Stimulated activated naive CD8-positive, alpha-beta T cell treated with anti-CD3 and anti-CD28 coated beads, Interleukin-15, Interleukin-2, amounts not matched to agents 100 ng/mL and 50 ng/mL, for 24 hours (primary cell): ENCODE results near the gene FKBP1B.
"Not testable (repeated sequence)": the region's sequence is repeated elsewhere in the genome, so short reads cannot be mapped to it uniquely, and the experiment has no call there.

Source experiments
- H3K27ac Mint-ChIP-seq: one replicate; pipeline ENCODE4 v1.8.0; 2021; ENCODE audit warnings: mild to moderate bottlenecking, mixed read lengths
- H3K27me3 Mint-ChIP-seq: one replicate; pipeline ENCODE4 v1.8.0; 2021; ENCODE audit warnings: mixed read lengths
- H3K36me3 Mint-ChIP-seq: one replicate; pipeline ENCODE4 v1.8.0; 2021; ENCODE audit warnings: low read depth, mixed read lengths
- H3K4me1 Mint-ChIP-seq: one replicate; pipeline ENCODE4 v1.8.0; 2021; ENCODE audit warnings: low read depth, mixed read lengths
- H3K4me3 Mint-ChIP-seq: one replicate; pipeline ENCODE4 v1.8.0; 2021; ENCODE audit warnings: mild to moderate bottlenecking, mixed read lengths
- H3K9me3 Mint-ChIP-seq: one replicate; pipeline ENCODE4 v1.8.0; 2021; ENCODE audit warnings: mixed read lengths

Gene FKBP1B

DNA sequence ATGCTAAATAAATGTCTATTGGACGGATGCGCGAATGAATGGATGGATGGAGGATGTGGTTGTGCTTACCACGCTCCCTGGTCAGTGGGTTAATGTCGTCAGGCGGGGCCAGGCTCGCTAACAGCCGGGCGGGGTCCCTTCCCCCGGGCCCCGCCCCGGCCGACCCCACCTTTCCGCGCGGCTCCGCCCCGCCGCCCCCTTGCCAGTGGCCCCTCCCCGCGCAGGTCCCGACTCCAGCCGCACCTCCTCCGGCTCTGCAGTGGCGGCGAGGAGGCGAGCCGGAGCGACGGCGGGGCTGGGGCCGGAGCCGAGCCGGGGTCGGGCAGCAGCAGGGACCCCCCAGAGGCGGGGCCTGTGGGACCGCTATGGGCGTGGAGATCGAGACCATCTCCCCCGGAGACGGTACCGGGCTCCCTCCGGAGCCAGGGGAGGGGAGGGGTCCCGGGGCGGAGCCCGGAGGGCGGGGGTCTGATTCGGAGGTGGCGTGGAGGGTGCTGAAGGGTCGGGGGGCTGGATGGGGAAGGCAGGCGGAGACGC lies at the start of gene FKBP1B:
Gene FKBP1B (plus strand): TSS at position 257 of the 537 bp plus-strand sequence. CDS start 109 bp downstream, at position 366.
- no peak within 1 kb of the TSS for H3K4me3 Mint-ChIP-seq
- H3K27me3 Mint-ChIP-seq: peaks cover 3% of the 10 kb centered on the region
- H3K27ac Mint-ChIP-seq: no peak within 1 kb of the TSS

DNA sequence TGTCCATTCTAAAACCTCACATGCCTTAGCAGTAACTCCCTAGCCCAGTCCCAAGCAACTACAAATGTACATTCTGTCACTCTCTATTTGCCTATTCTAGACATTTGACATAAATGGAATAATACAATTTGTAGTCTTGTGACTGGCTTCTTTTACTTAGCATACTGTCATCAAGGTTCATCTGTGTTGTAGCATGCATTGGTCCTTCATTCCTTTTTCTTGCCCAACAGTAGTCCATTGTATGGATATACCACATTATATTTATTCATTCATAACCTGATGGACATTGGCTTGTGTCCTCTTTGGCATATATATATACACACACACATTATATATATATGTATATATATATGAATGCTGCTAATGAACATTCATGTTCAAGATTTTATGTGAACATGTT lies 41.8 kb upstream of the FKBP1B start:
- H3K4me3 Mint-ChIP-seq: no peak overlapping the region
- H3K27me3 Mint-ChIP-seq: peaks cover 32% of the 10 kb centered on the region
- H3K36me3 Mint-ChIP-seq: no peaks in the 10 kb centered on the region
- no peak overlapping the region for H3K27ac Mint-ChIP-seq
- peaks cover 8% of the 10 kb centered on the region for H3K4me1 Mint-ChIP-seq
- H3K9me3 Mint-ChIP-seq: no peaks in the 10 kb centered on the region

More for the DNA sequence above, at the start of gene FKBP1B:
- Mint-ChIP-seq H3K36me3 (no peaks in the 10 kb centered on the region), H3K9me3 (no peaks in the 10 kb centered on the region), H3K4me1 (peaks cover 25% of the 10 kb centered on the region)

DNA sequence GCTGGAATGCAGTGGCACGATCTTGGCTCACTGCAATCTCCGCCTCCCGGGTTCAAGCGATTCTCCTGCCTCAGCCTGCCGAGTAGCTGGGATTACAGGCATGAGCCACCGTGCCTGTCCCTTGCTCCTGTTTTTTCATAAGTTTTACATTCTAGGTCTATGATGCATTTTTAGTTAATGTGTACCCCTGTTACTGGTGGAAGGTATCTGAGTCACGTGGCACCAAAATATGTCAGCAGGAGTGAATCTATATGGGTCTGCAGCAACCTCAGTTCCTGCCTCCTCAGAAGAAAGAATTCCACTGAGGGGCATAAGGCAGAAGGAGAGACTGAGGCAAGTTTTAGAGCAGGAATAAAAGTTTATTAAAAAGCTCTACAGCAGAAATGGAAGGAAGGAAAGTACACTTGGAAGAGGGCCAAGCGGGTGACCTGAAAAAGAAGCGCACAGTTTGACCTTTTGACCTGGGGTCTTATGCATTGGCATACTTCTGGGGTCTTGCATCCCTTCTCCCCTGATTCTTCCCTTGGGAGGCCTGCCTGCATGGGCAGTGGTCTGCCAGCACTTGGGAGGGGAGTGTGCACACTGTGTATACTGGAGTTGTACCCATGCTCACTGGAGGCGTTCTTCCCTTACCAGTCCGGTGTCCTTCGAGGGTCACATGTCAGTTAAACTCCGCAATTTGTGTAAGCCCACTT lies 40.7 kb upstream of the FKBP1B start:
- Mint-ChIP-seq H3K27me3 (peaks cover 40% of the 10 kb centered on the region), H3K4me1 (peaks cover 8% of the 10 kb centered on the region), H3K9me3 (no peaks in the 10 kb centered on the region)

DNA sequence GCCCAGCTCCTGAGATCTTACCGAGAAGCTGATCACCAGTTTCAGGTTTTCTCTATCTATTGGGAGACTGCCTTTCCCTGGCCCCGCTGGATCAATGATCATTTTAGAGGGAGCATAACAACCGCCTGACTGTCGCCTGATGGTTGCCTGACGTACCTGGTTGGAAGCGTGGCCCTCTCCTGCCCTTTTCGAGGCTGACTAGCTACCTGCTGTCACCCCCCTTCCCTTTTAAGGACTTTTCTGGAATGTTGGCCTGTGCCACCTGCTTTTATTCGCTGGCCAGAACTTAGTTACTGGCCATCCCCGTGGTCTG lies 40.2 kb upstream of the FKBP1B start:
- Mint-ChIP-seq H3K27ac (no peak overlapping the region), H3K27me3 (peaks cover 40% of the 10 kb centered on the region), H3K4me3 (no peak overlapping the region), H3K36me3 (no peaks in the 10 kb centered on the region), H3K4me1 (peaks cover 8% of the 10 kb centered on the region), H3K9me3 (no peaks in the 10 kb centered on the region)

More for the DNA sequence above, 40.7 kb upstream of the FKBP1B start:
- Mint-ChIP-seq H3K4me3 (no peak overlapping the region), H3K36me3 (no peaks in the 10 kb centered on the region), H3K27ac (no peak overlapping the region)

DNA sequence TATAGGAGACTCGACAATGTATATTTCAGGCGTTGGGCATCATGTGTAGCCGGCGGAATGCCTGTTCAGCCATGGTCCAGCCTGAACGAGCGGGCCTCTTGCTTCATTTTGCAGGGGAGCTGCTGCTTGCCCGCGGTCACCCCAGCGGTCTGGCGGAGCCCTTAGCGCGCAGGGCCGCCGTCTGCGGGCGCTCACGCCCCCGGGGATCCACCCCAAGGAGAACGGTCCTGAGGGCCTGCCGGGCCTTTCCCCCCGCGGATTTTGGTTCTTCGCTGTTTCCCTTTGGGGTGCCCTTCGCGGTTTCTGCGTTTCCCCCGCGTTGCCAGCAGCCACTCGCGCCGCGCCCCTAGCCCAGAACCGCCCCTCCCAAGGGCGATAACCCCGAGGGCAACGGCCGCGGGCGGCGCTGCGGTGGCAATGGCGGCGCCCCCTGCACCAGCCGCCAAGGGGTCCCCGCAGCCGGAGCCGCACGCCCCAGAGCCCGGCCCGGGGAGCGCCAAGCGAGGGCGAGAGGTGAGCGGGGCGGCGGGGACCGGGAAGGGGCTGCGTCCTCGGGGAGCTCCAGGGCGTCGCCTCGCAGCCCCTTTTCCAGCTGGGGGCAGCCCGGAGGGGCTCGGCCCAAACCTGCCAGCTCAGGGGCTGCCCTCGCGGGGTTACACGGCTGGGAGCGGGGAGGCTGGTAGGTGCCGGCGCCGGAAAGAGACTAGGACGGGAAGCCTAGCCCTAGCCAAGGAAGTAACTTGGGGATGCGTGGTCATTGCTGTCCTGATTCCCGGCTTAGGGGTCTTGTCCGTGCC lies 39.7 kb upstream of the FKBP1B start, which contains the start of gene MFSD2B:
Gene MFSD2B (plus strand): TSS at position 406 of the 797 bp plus-strand sequence. CDS start 12 bp downstream, at position 418.
- H3K27ac Mint-ChIP-seq: no peak within 1 kb of the TSS
- no peaks in the 10 kb centered on the region for H3K9me3 Mint-ChIP-seq
- H3K27me3 Mint-ChIP-seq: peaks cover 40% of the 10 kb centered on the region
- H3K4me1 Mint-ChIP-seq: peaks cover 8% of the 10 kb centered on the region
- no peak within 1 kb of the TSS for H3K4me3 Mint-ChIP-seq
- H3K36me3 Mint-ChIP-seq: no peaks in the 10 kb centered on the region

DNA sequence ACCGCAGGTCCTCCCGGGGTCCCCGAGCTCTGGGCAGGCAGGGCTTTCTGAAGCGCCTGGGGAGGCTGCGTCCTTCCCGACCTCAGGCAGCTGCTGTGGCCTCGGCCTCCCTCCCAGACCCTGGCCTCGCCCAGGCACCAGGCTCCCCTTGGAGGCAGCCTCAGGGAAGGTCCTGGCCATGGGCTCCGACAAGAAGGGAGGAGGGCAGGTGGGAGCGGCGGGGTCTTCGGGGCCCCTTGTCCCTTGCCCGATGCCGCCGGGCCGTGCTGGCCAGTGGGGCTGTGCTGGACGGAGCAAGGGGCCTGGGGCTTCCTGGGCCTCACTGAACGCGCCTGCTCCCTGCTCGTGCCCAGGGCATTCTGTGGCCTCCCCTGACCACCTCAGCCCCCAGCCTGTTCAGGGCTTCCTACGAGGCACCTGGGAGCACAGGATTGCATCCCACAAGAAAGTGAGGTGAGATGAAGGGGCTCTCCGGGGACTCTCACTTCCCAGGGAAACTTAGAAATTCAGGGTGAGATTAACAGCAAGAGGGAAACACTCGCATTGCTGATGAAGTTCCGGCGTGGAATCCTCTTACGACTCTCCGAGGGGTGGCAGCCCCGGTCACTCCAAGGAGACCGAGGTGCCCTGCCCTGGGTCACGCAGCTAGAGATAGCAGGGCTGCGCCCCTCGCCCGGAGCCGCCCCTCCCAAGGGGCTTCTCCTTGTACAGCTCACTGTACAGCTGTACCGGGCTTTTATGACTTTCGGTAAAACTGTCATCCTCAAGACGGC lies 38.9 kb upstream of the FKBP1B start:
- Mint-ChIP-seq H3K27ac (no peak overlapping the region), H3K9me3 (no peaks in the 10 kb centered on the region), H3K4me1 (peaks cover 8% of the 10 kb centered on the region), H3K36me3 (no peaks in the 10 kb centered on the region), H3K27me3 (peaks cover 40% of the 10 kb centered on the region), H3K4me3 (no peak overlapping the region)

DNA sequence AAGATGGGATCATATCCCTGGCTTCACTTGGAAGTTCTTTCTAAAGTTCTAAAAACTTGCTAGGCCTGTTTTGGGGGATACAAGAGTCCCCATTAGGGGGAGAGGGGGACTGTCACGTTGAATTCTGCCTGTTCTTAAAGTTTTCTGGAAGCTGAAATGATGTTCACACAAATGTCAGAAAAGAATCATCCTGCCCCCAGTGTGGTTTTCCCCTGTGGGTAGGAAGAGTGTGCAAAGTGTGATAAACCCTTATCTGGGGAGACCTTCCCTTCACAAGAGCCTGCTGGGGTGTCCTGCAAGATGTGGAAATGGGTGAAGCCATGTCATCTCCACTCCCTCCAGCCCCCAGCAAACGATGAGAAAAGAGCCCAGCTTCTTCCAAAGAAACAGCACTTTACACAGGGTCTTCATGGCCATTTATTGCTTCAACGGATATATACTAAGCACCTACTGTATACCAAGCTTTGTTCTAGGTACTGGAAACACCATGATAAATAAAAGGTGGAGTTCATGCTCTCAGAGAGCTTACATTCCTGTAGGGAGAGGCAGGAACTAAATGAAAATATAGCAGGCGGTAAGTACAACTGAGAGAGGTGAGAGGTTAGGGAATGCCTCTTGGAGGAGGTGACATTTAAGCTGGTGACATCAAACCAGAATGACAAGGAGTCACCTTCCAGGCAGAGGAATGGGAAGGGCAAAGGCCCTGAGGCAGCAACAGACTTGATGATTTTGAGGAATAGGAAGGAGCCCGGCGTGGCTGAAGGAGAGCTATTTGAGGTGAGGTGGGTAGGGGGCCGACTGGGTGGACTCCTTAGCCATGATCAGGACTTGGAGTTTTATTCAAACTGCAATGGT lies 38.1 kb upstream of the FKBP1B start:
- Mint-ChIP-seq H3K27me3 (peaks cover 40% of the 10 kb centered on the region), H3K36me3 (no peaks in the 10 kb centered on the region), H3K27ac (no peak overlapping the region), H3K9me3 (no peaks in the 10 kb centered on the region), H3K4me3 (no peak overlapping the region), H3K4me1 (peaks cover 8% of the 10 kb centered on the region)

DNA sequence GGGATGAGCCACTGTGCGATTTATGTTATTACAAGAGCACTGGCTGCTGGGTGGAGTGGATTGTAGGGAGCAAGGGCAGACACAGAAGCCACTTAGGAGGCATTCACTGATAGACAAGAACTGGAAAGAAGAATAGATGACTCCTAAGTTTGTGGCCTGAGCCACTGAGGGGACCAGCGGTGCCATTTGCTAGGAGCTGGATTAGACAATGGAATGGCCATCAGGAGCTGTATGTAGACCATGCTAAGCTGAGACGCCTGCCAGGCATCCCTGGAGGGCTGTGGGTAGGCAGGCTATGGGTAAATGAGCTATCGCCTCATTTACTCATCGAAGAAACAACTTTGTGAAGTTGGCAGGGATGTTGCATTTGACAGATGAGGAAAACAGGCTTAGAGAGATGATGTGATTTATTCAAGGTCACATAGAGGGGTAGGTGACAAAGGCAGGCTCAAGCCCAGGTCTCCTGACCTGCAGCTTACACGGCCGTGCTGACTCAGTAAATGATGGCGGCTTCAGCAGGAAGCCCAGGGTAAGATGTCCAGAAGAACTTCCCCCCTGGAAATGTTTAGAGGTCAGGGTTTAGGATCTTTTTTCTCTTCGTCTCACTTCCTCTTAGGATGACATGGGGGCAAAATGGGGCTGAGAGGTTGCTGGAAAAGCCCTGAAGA lies 36.9 kb upstream of the FKBP1B start:
- Mint-ChIP-seq H3K4me1 (peaks cover 8% of the 10 kb centered on the region), H3K36me3 (no peaks in the 10 kb centered on the region), H3K4me3 (no peak overlapping the region), H3K27ac (no peak overlapping the region), H3K27me3 (peaks cover 40% of the 10 kb centered on the region), H3K9me3 (no peaks in the 10 kb centered on the region)

DNA sequence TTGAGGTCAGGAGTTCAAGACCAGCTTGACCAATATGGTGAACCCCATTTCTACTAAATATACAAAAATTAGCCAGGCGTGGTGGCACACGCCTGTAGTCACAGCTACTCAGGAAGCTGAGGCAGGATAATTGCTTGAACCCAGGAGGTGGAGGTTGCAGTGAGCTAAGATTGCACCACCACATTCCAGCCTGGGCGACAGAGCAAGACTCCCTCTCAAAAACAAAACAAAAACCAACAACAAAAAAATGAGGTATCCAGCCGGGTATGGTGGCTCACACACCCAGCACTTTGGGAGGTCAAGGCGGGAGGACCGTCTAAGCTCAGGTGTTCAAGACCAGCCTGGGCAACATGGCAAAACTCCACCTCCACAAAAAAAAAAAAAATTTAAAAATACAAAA lies 34.6 kb upstream of the FKBP1B start:
- H3K9me3 Mint-ChIP-seq, H3K27ac Mint-ChIP-seq, H3K4me1 Mint-ChIP-seq, H3K36me3 Mint-ChIP-seq, H3K4me3 Mint-ChIP-seq: not testable (repeated sequence)
- H3K27me3 Mint-ChIP-seq: peaks cover 25% of the 10 kb centered on the region

DNA sequence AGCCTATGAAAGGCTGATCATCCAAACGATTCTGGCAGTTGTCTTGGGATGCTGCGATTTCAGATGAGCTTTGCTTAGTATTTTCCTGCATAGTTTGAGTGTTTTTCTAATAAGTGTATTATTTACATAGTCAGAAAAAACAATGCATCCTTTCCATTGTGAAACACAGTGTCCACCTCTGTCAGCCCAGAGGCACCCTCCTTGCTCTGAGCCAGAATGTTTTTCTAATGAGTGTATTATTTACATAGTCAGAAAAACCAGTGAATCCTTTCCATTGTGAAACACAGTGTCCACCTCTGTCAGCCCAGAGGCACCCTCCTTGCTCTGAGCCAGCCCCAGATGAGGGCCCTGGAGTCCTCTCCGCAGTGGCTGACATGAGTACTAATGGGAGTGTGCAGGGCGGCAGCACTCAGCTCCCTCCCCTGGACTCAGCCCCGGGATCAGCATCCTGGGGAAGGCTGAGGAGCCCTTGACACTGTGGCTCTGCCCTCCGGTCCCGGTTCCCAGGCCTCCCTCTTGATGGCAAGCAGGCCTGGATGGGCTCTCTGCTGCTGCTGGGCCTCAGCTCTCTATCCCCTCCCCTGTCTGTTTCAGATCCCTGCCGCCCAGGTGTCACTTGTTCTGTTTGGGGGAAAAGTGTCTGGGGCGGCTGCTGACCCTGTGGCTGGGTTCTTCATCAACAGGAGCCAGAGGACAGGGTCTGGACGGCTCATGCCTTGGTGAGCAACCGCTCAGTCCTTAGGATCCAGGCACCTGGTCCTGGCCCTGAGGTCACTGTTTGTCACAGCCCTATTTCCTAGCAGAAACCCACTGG lies 33.8 kb upstream of the FKBP1B start:
- no peak overlapping the region for H3K27ac Mint-ChIP-seq
- peaks cover 8% of the 10 kb centered on the region for H3K4me1 Mint-ChIP-seq

DNA sequence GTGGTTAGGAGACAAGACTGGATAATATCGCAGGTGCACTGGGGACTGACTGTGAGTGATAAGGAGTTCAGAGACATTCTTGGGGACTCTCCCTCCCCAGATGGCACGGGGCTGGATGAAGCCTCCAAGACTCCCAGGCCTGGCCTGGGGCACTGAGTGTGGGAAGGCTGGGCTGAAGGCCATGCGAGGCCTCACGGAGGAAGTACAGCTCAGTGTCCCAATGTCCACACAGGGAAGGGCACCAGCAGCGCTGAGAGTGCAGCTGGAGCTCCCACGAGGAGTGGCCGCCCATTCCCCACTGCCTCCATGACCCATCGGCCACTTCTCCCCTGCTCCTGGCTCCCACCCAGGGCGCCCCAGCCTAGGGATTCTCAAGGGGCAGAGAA lies 33.2 kb upstream of the FKBP1B start:
- Mint-ChIP-seq H3K27ac (no peak overlapping the region), H3K27me3 (peaks cover 17% of the 10 kb centered on the region), H3K9me3 (no peaks in the 10 kb centered on the region), H3K4me3 (no peak overlapping the region), H3K36me3 (no peaks in the 10 kb centered on the region), H3K4me1 (peaks cover 2% of the 10 kb centered on the region)

More for the DNA sequence above, 33.8 kb upstream of the FKBP1B start:
- H3K9me3 Mint-ChIP-seq: no peaks in the 10 kb centered on the region
- H3K4me3 Mint-ChIP-seq: no peak overlapping the region
- no peaks in the 10 kb centered on the region for H3K36me3 Mint-ChIP-seq
- H3K27me3 Mint-ChIP-seq: peaks cover 23% of the 10 kb centered on the region

DNA sequence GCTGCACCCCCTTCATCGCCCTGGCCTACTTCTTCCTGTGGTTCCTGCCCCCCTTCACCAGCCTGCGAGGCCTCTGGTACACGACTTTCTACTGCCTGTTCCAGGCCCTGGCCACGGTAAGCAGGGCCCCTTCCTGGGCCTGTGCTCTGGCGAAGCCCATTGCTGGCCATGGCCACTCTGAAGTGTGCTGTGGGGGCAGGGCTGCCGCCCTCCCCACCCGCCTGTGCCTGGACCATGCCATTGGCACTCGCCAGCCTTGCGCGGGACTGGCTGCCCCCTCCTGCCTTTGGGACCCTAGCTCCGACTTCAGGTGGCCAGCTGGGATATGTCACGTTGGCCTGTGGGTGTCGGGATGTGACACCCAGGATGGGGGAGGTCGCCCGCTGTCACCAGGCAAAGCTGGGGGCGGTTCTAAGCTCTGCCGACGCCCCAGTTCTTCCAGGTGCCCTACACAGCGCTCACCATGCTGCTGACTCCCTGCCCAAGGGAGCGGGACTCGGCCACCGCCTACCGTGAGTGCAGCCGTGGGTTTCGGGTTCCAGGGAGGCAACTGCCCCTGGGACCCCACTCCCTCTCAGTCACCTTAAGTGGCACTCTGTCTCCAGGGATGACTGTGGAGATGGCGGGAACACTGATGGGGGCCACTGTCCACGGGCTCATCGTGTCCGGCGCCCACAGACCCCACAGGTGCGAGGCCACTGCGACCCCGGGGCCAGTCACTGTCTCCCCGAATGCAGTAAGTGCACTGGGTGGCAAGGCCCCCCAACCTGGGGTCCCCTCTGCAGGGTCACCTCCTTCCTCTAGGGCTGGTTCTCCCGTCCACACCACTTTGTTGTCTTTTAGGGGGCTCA lies 32.5 kb upstream of the FKBP1B start:
- Mint-ChIP-seq H3K9me3 (no peaks in the 10 kb centered on the region), H3K27me3 (peaks cover 11% of the 10 kb centered on the region), H3K4me3 (no peak overlapping the region), H3K4me1 (no peaks in the 10 kb centered on the region), H3K27ac (no peak overlapping the region), H3K36me3 (no peaks in the 10 kb centered on the region)
